Embryonic facial prominence (tissue), 1 donor: Measurements from ENCODE around the gene OTOS.

Experiments used
- DNase-seq: peaks from one replicate; pipeline ENCODE4 v3.0.0-alpha.2; 2016; ENCODE audit errors: extremely low spot score

OTOS gene

DNA sequence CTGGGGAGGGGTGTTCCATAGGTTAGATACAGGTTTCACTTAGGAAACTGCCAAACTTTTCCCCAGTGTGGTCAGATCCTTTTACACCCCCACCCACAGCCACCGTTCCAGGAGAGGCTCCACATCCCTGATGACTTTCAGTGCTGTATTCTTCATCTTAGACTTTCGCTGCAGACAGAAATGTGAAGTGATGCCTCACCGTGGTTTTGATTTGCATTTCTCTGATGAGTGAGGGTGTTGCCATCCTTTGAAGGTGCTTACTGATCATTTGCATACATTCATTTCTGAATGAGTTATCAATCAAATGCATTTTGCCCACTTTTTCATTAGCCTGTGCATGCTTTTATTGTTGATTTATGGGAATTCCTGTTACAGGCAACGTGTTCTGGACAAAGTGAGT lies 19.3 kb downstream of the OTOS start:
- DNase-seq, result no peak

DNA sequence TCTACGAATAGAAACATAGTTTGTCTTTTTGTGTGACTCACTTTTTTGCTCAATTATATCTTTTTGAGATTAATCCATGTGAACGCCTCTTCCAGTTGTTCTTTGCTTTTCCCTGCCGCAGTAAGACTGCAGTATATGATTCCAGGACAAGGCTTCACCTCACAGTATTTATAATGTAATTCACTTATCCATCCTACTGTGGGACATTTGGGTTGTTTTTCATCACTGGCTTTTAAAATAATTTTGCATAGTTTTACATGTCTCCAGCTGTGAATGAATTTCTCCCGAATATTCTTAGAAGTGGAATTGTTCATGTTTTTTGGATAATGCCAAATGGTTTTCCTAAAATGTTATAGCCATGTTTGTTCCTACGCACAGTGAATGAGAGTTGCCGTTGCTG lies 26.2 kb downstream of the OTOS start:
- DNase-seq, result no peak

DNA sequence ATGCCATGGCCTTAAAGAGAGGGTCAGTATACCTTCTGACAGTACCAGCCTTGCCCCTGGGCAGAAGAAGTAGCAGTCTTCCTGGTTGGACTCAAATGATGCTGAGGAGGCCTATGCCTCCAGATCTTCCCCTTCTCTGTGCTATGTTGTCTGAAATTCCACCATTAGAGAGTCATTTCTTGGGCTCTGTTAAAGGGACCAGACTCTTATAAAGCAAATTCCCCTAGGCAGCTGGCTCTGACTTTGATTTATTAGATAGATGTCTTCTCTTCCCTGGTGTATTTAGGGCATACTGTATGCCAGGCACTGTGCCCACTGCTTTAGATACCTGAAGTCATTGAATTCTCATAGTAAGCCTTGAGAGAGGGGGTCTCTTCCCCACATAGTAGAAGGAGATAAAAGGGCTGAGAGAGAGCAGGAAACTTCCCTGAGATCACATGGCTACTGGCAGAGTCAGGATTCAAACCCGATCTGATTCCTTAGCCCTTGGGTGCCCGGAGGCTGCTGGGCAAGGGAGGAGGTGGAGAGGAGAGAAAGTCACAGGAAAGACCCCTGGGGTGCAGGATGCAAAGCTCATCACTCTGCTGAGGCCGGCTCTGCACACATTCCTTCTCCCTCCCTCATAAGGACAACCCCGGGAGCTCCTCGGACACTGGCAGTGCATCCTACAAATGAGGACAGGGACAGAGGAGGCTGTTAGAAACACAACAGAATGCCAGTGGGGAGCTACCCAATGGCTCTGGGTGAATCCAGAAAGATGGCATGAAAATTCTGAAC lies 27.4 kb downstream of the OTOS start:
- DNase-seq, result no peak

DNA sequence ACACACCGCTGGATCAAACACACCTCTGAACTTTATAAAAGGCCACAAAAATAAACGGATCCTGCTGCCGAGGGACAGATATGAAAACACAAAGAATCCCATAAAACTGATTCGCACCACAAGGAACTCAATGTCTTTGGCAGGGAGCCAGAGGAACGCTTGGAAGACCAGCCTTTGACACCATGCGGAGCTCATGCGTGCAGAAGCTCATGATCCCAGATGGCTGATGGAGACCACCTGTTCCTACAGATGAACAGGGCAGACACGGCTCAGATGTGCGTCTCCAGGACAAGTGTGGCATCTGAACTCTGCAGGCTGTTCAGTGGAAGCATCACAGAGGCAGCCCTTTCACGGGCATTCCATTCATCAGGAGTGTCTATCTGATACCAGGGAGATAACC lies 29.2 kb downstream of the OTOS start:
- DNase-seq, result no peak

DNA sequence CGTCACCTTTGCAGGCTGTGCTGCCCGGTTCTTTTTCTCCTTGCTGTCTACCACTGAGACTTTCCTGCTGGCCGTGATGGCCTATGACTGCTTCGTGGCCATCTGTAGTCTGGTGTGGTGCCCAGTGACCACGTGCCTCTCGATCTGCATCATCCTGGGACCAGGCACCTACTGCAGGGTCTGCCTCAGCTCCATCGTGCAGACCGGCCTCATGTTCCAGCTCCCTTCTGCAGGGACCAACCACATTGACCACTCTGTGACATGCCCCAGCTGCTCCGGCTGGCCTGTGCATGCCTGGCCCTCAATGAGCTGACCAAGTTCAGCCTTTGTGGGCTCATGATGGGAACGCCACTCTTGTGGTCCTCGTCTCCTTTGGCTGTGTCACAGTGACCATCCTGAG lies 31.1 kb downstream of the OTOS start:
- DNase-seq, result no peak

DNA sequence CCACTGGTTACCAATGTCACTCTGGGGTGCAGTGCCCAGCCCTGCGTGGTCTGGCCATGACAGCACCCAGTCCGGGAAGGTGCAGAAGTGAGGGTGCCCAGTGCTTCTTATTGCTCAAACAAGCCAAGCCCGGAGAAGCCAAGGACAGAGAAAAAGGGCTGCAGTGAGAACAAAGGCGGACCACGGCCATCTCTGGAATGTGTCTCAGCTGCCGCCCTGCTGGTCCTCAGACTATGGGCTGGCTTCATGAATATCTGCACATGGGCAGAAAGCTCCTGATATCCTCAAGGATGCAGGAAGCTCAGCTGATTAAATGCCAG lies 33.0 kb downstream of the OTOS start:
- no peak for DNase-seq

DNA sequence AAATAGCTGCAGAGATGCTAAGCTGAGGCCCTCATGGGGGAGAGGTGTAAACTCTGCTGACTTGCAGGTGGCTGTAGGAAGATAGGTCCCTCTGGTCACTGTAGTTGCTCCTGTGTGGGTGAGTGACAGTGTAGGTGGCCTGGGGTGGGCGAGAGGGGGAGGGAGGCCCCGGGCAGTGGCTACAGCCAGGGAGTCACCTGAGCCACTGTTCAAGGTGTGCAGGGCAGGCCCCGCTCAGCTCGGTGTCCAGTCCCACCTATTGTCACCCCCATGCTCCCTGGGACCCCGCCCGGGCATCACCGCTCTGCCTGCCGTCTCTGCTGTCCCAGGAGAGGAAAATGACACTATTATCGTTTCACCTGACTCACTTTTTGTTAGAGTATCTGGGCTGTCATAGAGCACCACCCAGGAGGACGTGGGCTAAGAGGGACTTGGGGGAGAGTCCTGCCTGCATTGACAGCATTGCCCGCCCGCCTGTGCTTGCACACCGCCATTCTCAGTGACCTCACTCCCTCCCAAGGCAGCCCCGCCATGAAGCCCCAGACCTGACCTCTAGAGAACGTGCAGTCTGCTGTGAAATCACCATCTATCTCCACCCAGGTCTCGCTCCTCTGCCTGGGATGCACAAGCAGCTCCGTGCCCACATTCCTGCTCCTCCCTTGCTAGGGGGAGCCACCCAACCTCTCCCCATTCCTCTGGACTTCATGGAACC lies 33.5 kb downstream of the OTOS start:
- DNase-seq, result no peak

DNA sequence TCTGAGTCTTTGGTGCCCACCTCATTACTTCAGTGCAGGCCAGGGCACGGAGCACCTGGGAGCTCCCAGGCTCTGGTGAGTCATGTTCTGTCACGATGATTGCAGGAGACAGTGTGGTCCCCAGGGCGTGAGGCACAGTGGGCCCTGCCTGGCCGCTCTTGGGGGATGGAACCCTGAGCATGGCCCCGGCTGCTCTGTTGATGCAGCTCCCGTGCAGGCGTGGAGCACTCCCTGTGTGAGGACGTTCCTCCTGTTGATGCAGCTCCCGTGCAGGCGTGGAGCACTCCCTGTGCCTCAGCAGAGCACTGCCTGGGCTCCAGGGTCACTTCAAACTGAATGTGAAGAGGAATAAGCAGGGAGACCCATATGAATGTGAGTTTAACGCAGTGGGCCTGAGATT lies 34.5 kb downstream of the OTOS start:
- DNase-seq, result no peak

DNA sequence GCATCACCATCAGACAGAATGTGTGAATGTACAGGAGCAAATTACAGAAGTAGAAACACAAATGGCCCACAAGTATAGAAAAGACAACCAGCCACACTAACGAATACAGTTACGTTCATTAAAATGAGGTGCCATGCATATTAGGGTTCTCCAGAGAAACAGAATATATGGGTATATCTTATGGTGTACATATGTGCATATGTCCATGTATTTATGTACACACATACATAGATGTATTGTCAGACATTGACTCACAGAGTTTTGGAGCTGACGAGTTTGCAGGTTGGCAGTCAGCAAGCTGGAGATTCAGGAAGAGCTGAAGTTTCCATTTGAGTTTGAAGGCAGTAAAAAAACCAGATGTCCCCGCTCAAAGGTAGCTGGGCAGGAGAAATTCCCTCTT lies 37.3 kb downstream of the OTOS start:
- no peak for DNase-seq

DNA sequence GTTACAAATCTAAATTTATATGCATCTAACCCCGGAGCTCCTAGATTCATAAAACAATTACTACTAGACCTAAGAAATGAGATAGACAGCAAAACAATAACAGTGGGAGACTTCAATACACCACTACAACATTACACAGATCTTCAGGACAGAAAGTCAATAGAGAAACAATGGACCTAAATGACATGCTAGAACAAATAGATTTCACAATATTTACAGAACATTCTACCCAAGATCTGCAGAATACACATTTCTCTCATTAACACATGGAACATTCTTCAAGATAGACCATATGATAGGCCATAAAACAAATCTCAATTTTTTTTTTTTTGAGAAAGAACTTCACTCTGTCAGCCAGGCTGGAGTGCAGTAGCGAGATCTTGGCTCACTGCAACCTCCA lies 42.1 kb downstream of the OTOS start:
- DNase-seq, result no peak

DNA sequence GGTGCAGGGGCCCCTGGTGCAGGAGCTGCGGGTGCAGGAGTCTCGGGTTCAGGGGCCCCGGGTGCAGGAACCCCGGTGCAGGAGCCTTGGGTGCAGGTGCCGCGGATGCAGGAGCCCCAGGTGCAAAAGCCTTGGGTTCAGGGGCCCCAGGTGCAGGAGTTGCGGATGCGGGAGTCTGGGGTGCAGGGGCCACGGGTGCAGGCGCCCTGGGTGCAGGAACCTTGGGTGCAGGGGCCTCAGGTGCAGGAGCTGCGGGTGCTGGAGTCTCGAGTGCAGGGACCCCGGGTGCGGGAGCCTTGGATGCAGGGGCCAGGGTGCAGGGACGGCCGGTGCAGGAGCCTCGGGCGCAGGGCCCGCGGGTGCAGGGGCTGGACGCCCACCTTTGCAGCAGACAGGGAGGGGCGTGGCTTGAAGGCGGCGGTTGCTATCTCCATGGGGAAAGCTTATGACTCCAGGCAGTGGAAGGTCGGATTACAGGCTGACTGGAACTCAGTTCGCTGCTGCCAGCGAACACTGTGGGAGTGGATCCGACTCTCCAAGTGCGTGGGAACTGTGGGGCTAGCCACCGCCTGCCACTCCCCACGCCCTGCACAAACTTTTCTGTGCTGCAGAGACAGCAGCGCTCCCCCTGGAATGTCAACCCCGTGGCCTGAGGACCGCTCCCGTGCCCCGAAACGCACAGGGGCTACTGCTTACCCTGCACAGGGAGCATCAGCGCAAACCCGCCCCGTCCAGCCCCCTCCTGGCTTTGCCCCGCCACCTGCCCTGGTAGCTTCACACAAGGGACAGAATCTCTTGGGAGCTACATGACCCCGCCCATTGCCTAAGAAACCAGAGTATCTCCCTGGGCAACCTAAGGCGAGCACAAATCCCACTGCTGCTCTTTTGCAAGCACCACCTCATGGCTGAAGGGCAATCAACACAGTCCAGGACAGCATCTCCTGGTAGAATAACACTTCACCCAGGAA lies 44.6 kb downstream of the OTOS start:
- no peak for DNase-seq

DNA sequence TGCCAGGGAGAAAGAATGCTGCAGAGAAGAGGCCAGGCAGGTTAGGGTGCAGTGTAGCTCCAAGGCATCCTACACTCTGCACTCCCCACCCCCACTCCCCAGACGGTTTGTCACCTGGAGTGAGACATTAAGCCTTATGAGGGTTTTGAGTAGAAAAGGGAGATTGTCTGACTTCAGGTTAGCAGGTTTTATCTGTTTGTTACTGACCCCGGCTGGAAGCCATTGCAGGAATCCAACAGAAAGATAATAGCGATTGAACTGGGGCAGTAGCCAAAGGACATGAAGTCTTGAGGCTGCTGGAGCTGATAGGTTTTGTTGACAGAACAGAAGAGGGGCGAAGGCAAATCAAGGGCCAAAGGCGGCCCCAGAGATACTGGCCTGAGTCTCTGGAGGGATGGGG lies 51.2 kb downstream of the OTOS start:
- no peak for DNase-seq
